Measurements from ENCODE around the gene CGB5.
"Not testable (repeated sequence)": the region's sequence is repeated elsewhere in the genome, so short reads cannot be mapped to it uniquely, and the experiment has no call there.

Gene CGB5

DNA sequence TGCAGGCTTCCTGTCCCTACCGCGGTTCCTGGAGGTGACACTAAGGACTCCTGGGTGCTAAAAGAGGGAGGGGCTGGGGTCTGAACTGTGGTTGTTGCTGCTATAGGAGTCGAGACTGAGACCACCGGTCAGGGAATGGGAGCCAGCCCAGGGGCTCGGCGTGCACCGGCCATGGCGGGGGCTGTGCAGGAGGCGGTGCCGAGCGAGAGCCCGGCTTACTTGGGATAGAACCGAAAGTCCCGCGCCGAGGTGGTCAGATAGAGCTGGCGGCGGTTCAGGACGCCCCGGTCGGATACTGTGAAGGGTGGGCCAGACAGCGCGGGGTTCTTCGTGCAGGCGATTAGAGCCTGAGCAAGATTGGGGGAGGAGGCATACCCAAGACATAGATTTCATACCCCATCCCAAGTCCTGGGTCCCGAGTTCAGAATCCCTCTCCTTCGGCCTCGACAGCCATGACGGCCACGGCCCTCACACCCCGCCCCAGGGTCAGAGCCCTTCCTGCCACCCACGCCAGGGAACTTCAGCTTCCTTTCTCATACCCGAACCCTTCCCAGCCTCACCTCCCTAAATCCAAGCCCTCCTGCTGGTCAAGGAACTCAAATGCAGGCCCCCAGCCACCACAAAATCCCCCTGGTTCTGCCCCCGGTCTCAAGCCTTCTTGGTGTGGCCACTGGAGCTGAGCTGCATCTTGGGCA lies 13.4 kb downstream of the CGB5 start:
- DNase-seq, result not testable (repeated sequence)

DNA sequence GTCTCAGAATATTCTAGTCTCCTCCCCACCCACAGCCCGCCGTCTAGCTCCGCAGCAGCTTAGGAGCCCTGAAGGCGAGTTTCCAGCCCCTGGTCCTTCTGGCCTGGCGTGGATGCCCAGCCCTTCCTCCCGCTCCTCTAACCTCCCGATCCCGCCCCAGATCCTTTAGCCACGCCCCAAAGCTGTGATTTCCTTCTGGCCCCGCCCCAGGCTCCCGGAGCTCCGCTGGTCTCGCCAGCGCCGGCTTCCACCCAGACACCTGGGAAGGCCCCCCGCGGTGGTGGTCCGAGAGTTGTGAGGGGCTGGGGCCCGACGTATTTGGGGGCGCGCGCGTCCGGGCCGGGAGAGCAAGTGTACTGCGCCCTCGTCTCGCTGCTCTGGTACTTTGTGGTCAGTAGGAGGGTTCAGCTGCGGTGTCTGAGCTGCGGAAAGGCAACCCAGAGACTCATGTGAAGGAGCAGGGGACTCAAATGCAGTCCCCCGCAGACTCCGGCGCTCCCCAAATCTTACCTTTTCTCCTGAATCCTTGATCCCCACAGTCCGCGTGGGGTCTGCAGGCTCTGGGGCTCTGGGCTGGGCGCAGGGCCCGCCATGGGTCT lies 14.1 kb downstream of the CGB5 start, which contains the start of gene CGB7:
Gene CGB7 (minus strand): TSS at position 114 of the 599 bp plus-strand sequence. CDS start 2,374 bp downstream, outside the sequence.
- DNase-seq, result peak in 8 of 51 donors; percentile 0 to 18 (median 14)

DNA sequence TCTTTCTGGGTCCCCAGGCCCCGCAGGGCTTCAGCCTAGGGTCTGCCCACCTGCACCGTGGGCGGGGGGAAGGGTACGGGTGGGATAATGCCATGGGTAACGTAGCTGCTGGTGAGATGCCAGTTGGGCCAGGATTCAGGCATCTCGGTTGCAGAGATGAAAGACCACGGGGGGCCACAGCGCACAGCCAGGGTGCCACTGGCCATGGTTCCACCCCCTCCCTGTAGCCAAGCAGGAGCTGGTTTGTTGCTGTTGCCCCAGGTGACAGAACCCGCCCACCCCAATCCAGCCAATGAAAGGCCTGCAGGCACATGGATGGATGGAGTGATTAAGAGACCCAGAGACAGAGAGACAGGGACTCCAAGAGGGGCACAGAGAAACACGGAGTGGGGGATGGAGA lies 14.9 kb downstream of the CGB5 start:
- DNase-seq, result no peak

- DNase-seq, result no peak
These were observed 15.4 kb downstream of the CGB5 start for GRCh38 chr19:49059053-49059452.

DNA sequence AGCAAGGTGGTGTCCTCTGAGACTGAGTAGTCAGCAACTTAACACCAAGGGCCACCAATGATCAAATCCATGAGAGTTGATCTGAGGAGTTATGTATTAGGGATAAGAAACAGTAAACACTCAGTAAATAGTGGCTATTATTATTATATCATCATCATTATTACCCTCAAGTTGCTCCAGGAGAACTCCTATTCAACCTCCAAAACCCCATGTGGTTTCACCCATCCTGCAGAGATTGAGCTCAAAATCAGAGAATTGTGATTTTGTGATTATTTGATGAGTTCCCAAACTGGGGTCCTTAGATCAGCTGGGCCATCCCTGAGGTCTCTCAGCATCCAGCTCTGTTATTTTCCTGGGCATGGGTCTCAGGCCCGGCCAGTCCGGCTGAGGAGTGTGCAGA lies 17.4 kb downstream of the CGB5 start:
- no peak for DNase-seq

- no peak for DNase-seq
These were observed 17.8 kb downstream of the CGB5 start for GRCh38 chr19:49061445-49061844.

GRCh38 chr19:49064029-49064629 lies 20.5 kb downstream of the CGB5 start:
- no peak for DNase-seq

- no peak for DNase-seq
These were observed 21.3 kb downstream of the CGB5 start, which contains the start of gene NTF4 for GRCh38 chr19:49064768-49065611. Gene NTF4, minus strand, starts transcription at chr19:49064818. Its CDS starts 2,821 bp downstream, at chr19:49061997.

GRCh38 chr19:49065905-49066512 lies 22.4 kb downstream of the CGB5 start:
- DNase-seq, result no peak

DNA sequence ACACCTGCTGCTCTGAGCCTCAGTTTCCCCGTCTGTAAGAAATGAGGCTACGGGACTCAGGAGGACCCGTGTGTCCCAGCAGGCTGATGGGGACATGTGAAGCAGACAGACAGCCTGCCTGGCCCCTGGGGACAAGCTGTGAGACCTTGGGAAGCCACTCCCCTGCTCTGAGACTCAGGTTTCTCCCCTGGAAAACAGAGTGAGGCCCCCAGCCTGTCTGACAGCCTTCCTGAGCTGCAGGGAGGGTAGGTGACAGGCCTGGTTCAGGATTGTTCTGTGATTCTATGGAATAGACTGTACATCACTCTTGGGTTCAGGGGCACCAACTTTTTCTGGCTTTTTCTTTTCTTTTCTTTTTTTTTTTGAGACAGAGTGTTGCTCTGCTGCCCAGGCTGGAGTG lies 23.9 kb downstream of the CGB5 start:
- no peak for DNase-seq

- no peak for DNase-seq
These were observed 25.4 kb downstream of the CGB5 start for GRCh38 chr19:49069026-49069425.

GRCh38 chr19:49070416-49070815 lies 26.8 kb downstream of the CGB5 start:
- no peak for DNase-seq

DNA sequence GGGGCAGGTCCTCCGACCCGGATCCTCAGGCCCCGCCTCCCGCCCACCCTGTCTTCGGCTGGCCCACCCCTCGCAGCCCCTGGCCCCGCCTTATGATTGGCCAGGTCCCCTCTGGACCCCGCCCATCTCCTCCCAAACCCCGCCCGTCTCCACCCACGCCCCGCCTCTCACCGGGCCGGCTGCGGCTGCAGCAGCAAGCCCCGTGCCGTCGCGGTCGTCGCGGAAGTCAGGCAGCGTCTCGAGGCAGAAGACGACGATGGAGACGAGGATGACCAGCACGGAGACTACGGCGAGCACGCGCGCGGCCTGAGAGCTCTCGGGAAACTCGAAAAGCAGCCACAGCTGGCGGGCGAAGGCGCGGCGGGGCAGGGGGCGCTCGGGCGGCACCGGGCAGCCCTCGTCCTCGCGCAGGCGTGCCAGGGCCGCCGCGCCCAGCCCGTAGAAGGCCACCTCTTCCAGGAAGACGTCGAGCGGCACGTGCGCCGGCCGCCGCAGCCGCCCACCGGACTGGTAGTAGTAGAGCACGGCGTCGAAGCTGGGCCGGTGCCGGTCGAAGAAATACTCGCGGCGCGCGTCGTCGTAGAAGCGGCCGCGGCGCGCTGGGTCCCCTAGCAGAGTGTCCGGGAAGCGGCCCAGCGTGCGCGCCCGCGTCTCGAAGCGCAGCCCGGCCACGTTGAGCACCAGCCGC lies 28.4 kb downstream of the CGB5 start:
- no peak for DNase-seq

DNA sequence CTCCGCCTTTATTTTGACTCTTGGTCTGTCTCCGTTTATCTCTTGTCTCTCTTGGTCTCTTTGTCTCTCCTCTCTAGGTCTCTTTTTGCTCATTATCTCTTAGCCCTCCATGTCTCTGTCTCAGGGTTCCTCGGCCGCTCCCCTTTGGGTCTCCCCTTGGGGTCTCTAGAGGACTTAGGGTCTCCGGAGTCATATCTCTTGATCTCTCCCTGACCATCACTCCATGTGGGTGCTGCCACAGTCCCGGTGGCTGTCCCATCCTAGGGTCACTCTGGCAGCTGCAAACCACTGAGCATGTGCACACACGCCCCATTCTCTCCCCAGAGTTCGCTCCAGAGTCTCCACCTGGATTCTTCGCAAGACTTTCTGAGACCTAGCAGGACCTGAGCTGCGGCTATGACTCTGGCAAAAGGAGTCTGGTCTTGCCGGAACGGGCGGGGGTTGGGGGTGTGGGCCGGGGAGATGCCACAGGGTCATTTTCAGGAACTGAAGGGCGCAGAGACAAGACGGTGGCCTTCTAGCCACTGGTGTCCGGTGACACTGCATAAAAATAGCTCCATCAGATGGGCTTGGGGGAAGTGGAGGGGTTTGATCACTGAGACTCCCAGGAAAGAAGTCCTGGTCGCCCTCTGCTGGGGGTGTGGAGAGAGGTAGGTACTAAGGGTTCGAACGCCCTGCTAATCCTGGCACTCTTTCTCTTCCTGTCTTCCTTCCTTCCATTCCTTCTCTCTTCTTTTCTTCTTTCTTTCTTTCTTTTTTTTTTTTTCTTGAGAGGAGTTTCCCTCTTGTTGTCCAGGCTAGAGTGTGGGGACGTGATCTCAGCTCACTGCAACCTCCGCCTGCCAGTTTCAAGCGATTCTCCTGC lies 30.1 kb downstream of the CGB5 start:
- no peak for DNase-seq

GRCh38 chr19:49074869-49075268 lies 31.2 kb downstream of the CGB5 start:
- peak in 35 of 51 donors; percentile 1 to 74 (median 29) for DNase-seq

DNA sequence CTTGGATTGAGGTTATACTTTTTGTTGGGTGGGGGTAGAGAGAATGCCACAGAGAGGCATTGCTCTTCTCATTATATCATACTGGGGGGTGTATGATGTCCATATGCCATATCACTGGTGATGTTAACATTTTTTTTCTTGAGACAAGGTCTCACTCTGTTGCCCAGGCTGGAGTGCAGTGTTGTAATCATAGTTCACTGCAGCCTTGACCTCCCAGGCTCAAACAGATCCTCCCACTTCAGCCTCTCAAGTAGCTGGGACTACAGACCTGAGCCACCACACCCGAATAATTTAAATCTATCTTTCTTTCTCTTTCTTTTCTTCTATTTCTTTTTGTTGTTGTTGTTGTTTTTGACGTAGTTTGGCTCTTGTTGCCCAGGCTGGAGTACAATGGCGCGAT lies 36.7 kb downstream of the CGB5 start:
- DNase-seq, result no peak

DNA sequence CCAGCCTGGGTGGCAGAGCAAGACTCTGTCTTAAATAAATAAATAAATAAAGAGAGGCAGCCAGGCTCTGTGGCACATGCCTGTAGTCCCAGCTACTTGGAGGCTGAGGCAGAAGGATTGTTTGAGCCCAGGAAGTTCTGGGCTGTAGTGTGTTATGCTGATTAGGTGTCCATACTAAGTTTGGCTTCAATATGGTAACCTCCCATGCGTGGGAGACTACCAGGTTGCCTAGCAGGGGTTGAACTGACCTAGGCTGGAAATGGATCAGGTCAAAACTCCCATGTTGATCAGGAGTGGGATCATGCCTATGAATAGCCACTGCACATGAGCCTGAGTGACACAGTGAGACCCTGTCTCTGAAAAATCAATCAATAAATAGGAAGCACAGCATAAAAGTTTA lies 37.6 kb downstream of the CGB5 start:
- no peak for DNase-seq

DNA sequence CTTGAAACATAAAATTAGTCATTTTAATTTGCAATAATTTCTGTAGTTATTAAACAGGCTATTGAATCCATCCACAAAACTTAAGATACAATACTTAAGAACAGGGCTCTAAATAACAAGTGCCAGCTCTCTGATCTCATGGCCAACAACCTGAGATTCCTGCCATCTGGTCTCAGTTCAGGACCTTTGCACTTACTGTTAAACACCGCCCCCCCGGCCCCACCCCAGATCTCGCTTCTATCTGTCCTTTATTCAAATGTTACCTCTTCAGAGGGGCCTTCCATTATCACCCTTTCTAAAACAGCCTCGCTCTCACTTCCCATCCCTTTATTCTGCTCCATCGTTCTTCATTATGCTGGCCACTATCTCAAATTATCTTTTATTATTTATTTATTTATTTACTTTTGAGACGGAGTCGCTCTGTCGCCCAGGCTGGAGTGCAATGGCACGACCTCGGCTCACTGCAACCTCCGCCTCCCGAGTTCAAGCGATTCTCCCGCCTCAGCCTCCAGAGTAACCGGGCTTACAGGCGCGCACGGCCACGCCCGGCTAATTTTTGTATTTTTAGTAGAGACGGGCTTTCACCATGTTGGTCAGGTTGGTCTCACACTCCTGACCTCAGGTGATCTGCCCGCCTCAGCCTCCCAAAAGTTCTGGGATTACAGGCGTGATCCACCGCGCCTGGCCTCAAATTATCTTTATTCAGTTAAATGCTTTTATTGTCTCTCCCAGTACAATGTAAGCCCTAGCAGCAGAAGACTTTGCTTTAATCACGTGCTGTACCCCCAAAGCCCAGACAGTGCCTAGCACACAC lies 40.8 kb downstream of the CGB5 start:
- DNase-seq, result peak in 1 of 51 donors; percentile 17
